GM12878 (cell line): ENCODE results near the gene COX19. TPM values are rescaled to one million over a fixed set of nuclear protein-coding genes. Genes with fewer than 3 reads are reported as not detected.

Source experiments
- ATAC-seq: fragments of 200-7000 bp; cut with Tn5 transposase; 3 replicates; pipeline ENCODE4 v1.9.1; 2020; ENCODE audit warnings: mild to moderate bottlenecking, moderate library complexity
- BruUV-seq: library from RNA; stranded (reverse); fragments of 400-500 nt; replicated peaks from 2 replicates; lab custom pipeline; 2021; lab: Mats Ljungman, UMichigan
- CTCF ChIA-PET: fragments of 300-600 bp; sonication (Branson Sonifier 250); formaldehyde crosslinking; extraction: SDS; loops from one replicate; lab custom pipeline; 2021; ENCODE audit warnings: inconsistent platforms; lab: Yijun Ruan, JAX
- POLR2A ChIA-PET: fragments of 350-600 bp; formaldehyde crosslinking; extraction: SDS; loops from one replicate; lab custom pipeline; 2021; ENCODE audit warnings: inconsistent platforms; lab: Charles Lee
- RAD21 ChIA-PET: fragments of 300-600 bp; sonication (Branson Sonifier 250); formaldehyde crosslinking; loops from one replicate; lab custom pipeline; 2023; ENCODE audit warnings: antibody characterized with exemption; ENCODE audit not compliant: unreplicated experiment; lab: Charles Lee
- SMC1A ChIA-PET: fragments of 300-600 bp; sonication (Branson Sonifier 250); formaldehyde crosslinking; loops from one replicate; lab custom pipeline; 2023; ENCODE audit not compliant: unreplicated experiment, uncharacterized antibody; lab: Charles Lee
- DNase-seq: peaks from one replicate; pipeline ENCODE4 v3.0.0-alpha.2; 2011; ENCODE audit warnings: low read depth, low spot score
- FAIRE-seq: peaks from 3 replicates; lab custom pipeline; 2011; peaks lifted over from hg19 to GRCh38; lab: Jason Lieb, UNC
- H2AFZ ChIP-seq: 2 replicates; pipeline ENCODE4 v1.6.0; 2011; ENCODE audit warnings: low read depth, low read length, control low read depth; ENCODE audit not compliant: control insufficient read depth
- H3K27ac ChIP-seq: 2 replicates; pipeline ENCODE4 v1.5.1; 2011; ENCODE audit warnings: control low read depth; ENCODE audit not compliant: control insufficient read depth, insufficient read depth
- H3K27me3 ChIP-seq, 2 experiments: replicated peaks in 1 of 2; 2 replicates each; pipeline versions ENCODE4 v1.6.0 to v1.6.1; 2011; ENCODE audit warnings: low read length in 1 of 2; ENCODE audit not compliant: control insufficient read depth in 2 of 2, insufficient read depth in 2 of 2
- H3K36me3 ChIP-seq, 2 experiments: 2 replicates each; pipeline ENCODE4 v1.5.1; 2011; ENCODE audit warnings: low read length in 1 of 2; ENCODE audit not compliant: control insufficient read depth in 2 of 2, insufficient read depth in 2 of 2
- H3K4me1 ChIP-seq: 2 replicates; pipeline ENCODE4 v1.6.1; 2011; ENCODE audit warnings: mild to moderate bottlenecking, low read length, moderate library complexity, mixed read lengths; ENCODE audit not compliant: control insufficient read depth, insufficient read depth
- H3K4me2 ChIP-seq: 2 replicates; pipeline ENCODE4 v1.6.0; 2011; ENCODE audit warnings: control low read depth; ENCODE audit not compliant: control insufficient read depth, insufficient read depth
- H3K4me3 ChIP-seq: fragments of 200-600 bp; sonication (generic); 2 replicates; pipeline ENCODE4 v1.5.1; 2016
- H3K79me2 ChIP-seq: 2 replicates; pipeline ENCODE4 v1.6.0; 2011; ENCODE audit warnings: low read length; ENCODE audit not compliant: control insufficient read depth, insufficient read depth
- H3K9ac ChIP-seq: 2 replicates; pipeline ENCODE4 v1.8.0; 2011; ENCODE audit warnings: low read length, control low read depth, mixed read lengths; ENCODE audit not compliant: control insufficient read depth, insufficient read depth
- H3K9me3 ChIP-seq: replicated peaks from 3 replicates; pipeline ENCODE4 v1.5.1; 2011; ENCODE audit warnings: mild to moderate bottlenecking, low read length; ENCODE audit not compliant: control insufficient read depth, insufficient read depth
- H4K20me1 ChIP-seq: 2 replicates; pipeline ENCODE4 v1.6.0; 2011; ENCODE audit not compliant: control insufficient read depth, insufficient read depth
- BACH1 ChIP-seq: fragments of 450-650 bp; IDR thresholded peaks from 2 replicates; pipeline ENCODE4 v1.6.1; 2017; ENCODE audit warnings: mild to moderate bottlenecking, borderline replicate concordance
- BHLHE40 ChIP-seq, 2 experiments: fragments of 450-650 bp in 1 of 2; IDR thresholded peaks; 2 replicates each; pipeline ENCODE4 v1.6.1; 2011 to 2017; ENCODE audit warnings: low read depth in 2 of 2, borderline replicate concordance in 1 of 2, improper control_type of control experiment in 1 of 2, low read length in 1 of 2, mild to moderate bottlenecking in 1 of 2
- BRCA1 ChIP-seq: IDR thresholded peaks from 2 replicates; pipeline ENCODE4 v1.6.1; 2011; ENCODE audit warnings: low read depth, low read length, improper control_type of control experiment
- CHD1 ChIP-seq: IDR thresholded peaks from 2 replicates; pipeline ENCODE4 v1.6.1; 2012; ENCODE audit warnings: low read depth, low read length, improper control_type of control experiment
- EGR1 ChIP-seq, 2 experiments: IDR thresholded peaks; 1 replicate in 1 of 2; 2 replicates in 1 of 2; pipeline ENCODE4 v1.6.1; 2011 to 2012; ENCODE audit warnings: low read depth in 2 of 2, low read length in 2 of 2, borderline replicate concordance in 1 of 2, mild to moderate bottlenecking in 1 of 2, moderate library complexity in 1 of 2
- ESRRA ChIP-seq: IDR thresholded peaks from 2 replicates; pipeline ENCODE4 v1.6.1; 2012; ENCODE audit warnings: mild to moderate bottlenecking, low read length, improper control_type of control experiment
- MYB ChIP-seq: fragments of 150-350 bp; IDR thresholded peaks from 2 replicates; pipeline ENCODE4 v1.6.1; 2014; ENCODE audit warnings: mild to moderate bottlenecking, low read depth, low read length, borderline replicate concordance
- SMARCA5 ChIP-seq: fragments of 450-650 bp; IDR thresholded peaks from 2 replicates; pipeline ENCODE4 v1.6.1; 2017; ENCODE audit warnings: mild to moderate bottlenecking
- ZNF274 ChIP-seq: IDR thresholded peaks from one replicate; pipeline ENCODE4 v1.8.0; 2011; ENCODE audit not compliant: insufficient read length, insufficient read depth
- WGBS: methylation state at CpG from one replicate; pipeline ENCODE4 v1.1.6; 2016; ENCODE audit warnings: low lambda C conversion rate; ENCODE audit not compliant: insufficient replicate concordance, insufficient coverage; ENCODE audit errors: missing lambda C conversion rate; 5-methylcytosine and 5-hydroxymethylcytosine counted together
- in situ Hi-C: fragments of 300-500 bp; cut with MboI; formaldehyde crosslinking; loops from 9 replicates; pipeline ENCODE4 v1.14.3; 2018; ENCODE audit warnings: mixed read lengths
- intact Hi-C: fragments of 100-400 bp; cut with micrococcal nuclease; formaldehyde crosslinking; loops from one replicate; pipeline ENCODE4 v1.14.2; 2022; ENCODE audit not compliant: unreplicated experiment
- polyA plus RNA-seq, 11 experiments: library from polyadenylated mRNA; depleted of rRNA in 4 of 11; unstranded in 6 of 11; stranded (reverse) in 5 of 11; fragments of >200 nt; fragmentation: Nextera tagmentation in 4 of 11; fragmentation: Illumina TruSeq in 1 of 11; extraction: Ambion mirVana in 4 of 11; extraction: Trizol in 1 of 11; gene quantifications; 1 replicate in 1 of 11; 2 replicates in 10 of 11; pipeline versions ENCODE4 v1.2.1 to v1.2.3, GENCODE V29; 2011 to 2016; ENCODE audit warnings: inconsistent platforms in 2 of 11, missing spikeins in 2 of 11, low read depth in 1 of 11
- total RNA-seq, 4 experiments: library from RNA; depleted of rRNA in 3 of 4; stranded (reverse); fragments of >200 nt in 3 of 4; fragmentation: Illumina TruSeq in 1 of 4; extraction: Trizol in 1 of 4; gene quantifications; 2 replicates each; pipeline versions ENCODE4 v1.2.1 to v1.2.3, GENCODE V29; 2013 to 2021

COX19 gene
- total and polyA plus RNA-seq, 10 of the 15 experiments (the other 5 are each of a cell fraction or from before 2014, with no cell fraction given), result 3.7 to 17.9 (median 10.8) TPM

DNA sequence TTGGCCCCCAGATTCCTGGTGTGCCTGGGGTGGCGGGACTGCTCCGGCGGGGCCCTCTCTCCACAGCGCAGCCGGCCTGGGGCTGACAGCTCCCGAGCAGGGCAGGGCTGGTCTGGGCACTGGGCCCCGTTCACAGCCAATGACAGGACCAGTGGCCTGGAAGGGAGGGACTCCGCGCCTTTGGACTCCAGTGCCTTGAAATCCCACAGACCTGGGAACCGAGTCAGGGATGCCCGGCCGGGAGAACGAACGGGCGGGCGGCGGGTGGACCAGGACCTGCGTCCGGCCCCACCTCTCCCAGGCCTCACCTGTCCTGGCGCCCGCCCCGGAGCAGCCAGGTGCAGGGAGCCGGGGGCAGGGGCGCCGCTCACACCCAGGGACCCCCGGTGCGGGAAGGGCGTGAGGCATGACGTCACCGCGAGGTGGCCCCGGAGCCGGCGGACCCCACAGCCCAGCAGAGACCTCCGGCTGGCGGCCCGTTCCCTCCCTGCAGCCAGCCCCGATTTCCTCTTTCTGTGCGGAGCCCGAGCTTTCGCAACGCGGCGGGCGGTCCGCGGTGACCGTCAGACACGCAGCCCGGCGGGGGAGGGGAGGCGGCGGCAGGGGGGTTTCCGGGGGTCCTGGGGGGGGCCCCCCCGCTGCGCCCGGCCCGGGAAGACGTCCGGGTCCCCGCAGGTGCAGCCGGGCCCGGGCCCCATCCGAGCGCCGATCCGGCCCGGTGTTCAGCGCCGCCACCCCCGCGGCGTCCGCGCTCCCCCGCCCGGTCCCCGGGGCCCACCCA lies 21.6 kb downstream of the COX19 start (continued):
- TF ChIP-seq BACH1 (peak; percentile 48; the same call in 1 of the 2 replicates), MYB (no peak)

DNA sequence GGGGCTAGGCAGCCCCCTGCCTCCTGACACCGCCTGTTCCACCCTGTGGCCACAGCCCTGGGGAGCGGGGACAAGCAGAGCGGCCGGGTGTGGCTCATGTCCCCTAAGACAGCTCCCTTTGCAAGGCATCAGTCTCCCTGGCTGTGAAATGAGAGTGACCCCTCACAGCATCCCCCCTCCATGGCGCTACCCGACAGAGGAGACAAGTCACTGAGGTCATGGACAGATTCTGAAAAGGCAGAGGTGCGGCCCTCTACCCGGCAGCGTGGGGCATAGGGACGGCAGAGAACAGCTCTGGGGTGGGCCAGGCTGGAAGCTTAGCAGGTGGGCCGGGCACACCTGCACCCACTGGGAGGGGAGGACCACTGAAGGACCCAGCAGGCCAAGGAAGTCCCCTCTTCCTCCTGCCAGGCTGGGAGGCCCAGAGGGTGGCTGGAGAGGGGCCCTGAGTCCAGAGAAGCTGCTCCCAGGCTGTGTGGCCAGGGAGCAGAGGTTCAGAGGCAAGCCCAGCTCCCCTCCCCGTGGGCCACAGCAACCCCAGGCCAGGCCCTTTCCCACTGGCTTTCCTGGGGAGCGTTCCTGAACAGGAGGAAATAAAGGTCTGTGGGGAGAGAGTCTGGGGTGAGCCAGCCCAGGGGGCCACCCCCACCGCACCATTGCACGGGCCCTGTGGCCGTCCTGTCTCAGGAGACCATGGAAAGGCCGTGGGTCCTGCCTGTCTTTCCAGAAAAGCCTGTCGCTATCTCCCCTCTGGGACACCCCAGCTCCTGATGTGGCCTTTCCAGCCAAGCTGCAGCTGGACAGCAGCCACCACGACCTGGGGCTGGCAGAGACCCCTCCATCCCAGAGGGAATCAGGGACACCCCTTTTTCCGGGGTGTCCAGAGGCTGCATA lies 22.6 kb downstream of the COX19 start:
- Histone ChIP-seq H3K9ac (peak overlapping the region; percentile 81), H2AFZ (no peak overlapping the region), H3K27me3 (no peaks in the 10 kb centered on the region), H3K27ac (peak overlapping the region; percentile 69), H3K4me3 (peak overlapping the region; percentile 84), H3K9me3 (no peaks in the 10 kb centered on the region), H3K4me1 (peaks cover 32% of the 10 kb centered on the region), H3K36me3 (no peaks in the 10 kb centered on the region; a peak in 2 of 4 replicates), H3K79me2 (peaks cover 44% of the 10 kb centered on the region), H3K4me2 (peak overlapping the region; percentile 84), H4K20me1 (no peaks in the 10 kb centered on the region)
- DNase-seq (no peak), FAIRE-seq (no peak), ATAC-seq (0 out of 3 replicates have a peak, but pooled peaks have one; percentile 1)
- WGBS, result 87% methylated on average over 20 of the region's 20 CpGs
- ChIA-PET POLR2A (interaction anchor here (1.0 to 3.1 kb wide), 6 partner anchors 13 to 42 kb away, joined by 3 to 17 read pairs (median 6); partner anchors contain the start of gene COX19), CTCF (interaction anchor here (0.7 to 4.8 kb wide), 11 partner anchors 11 to 224 kb away, joined by 3 to 31 read pairs (median 4); partner anchors contain the start of gene COX19), RAD21 (interaction anchor here (1.0 to 5.1 kb wide), 12 partner anchors 11 to 224 kb away, joined by 3 to 35 read pairs (median 4); no protein-coding TSS in a partner anchor), SMC1A (interaction anchor here (0.8 to 5.1 kb wide), 8 partner anchors 12 to 44 kb away, joined by 3 to 31 read pairs (median 8); no protein-coding TSS in a partner anchor)
- BruUV-seq, result no TSS peak
- TF ChIP-seq ZNF274, result no peak
- TF ChIP-seq CHD1, result no peak
- no peak for TF ChIP-seq EGR1 (IDR thresholded peaks at IDR 0.05; ENCODE audit: borderline replicate concordance in 1 of 2, low read depth in 2 of 2, low read length in 2 of 2)
- TF ChIP-seq BHLHE40 (IDR thresholded peaks at IDR 0.05; ENCODE audit: borderline replicate concordance in 1 of 2, low read depth in 2 of 2, low read length in 1 of 2), result peak in 1 of 2 experiments; percentile 8; a peak in 1 of 4 replicates
- no peak for TF ChIP-seq SMARCA5
- TF ChIP-seq BRCA1, result no peak
- no peak for TF ChIP-seq ESRRA
- intact Hi-C loops, result loop anchor here (5.0 to 10.0 kb wide), 2 partner anchors 168 to 350 kb away; no protein-coding TSS in a partner anchor
- in situ Hi-C loops, result no loop called here
